Measurements from ENCODE around the gene ARHGAP26.

ARHGAP26 gene

DNA sequence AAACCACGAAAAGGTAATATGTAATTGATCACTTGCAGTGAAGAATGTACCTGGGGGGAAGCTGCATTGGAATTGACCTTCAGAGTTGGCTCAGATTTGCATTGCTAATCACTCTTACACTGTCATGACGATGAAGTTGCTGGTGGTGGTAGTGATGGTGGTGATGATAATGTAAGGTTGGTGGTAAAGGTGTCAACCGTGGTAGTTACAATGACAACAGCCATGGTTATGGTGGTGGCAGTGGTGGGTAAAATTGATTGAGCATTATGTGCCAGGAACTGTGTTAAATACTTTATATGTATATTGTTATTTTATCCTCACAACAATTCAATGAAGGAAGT is 350.9 kb downstream of the ARHGAP26 start:
- no peak overlapping the region for H3K9ac ChIP-seq (ENCODE audit: low read length)
- no peak overlapping the region for H4K8ac ChIP-seq (ENCODE audit: low read length)
- H3K23ac ChIP-seq (ENCODE audit: low read length in 2 of 2), result no peak overlapping the region
- 81% methylated on average over 3 of the region's 3 CpGs for WGBS
- peak overlapping the region in 1 of 2 experiments; percentile 46 for H3K14ac ChIP-seq (ENCODE audit: low read length in 2 of 2)
- no peak overlapping the region for H2AK5ac ChIP-seq (ENCODE audit: low read length, severe bottlenecking)
- no peak overlapping the region for H3K27ac ChIP-seq (ENCODE audit: low read length, poor library complexity, severe bottlenecking)
- H3K4me1 ChIP-seq (ENCODE audit: control insufficient read depth, insufficient read depth, low read depth, low read length), result no peaks in the 10 kb centered on the region
- H3K4ac ChIP-seq (ENCODE audit: low read depth in 1 of 2, low read length in 2 of 2), result no peak overlapping the region
- no peak for DNase-seq
- no peak overlapping the region for H2AFZ ChIP-seq (ENCODE audit: low read depth, low read length)
- H3K9me3 ChIP-seq (ENCODE audit: control insufficient read depth, low read length), result no peaks in the 10 kb centered on the region
- no peak overlapping the region for H3K18ac ChIP-seq (ENCODE audit: low read depth in 1 of 2, low read length in 2 of 2)
- no peaks in the 10 kb centered on the region for H3K27me3 ChIP-seq (ENCODE audit: control insufficient read depth in 1 of 2, insufficient read depth in 1 of 2, low read length in 2 of 2)
- H3K79me1 ChIP-seq (replicated peaks; ENCODE audit: low read length, poor library complexity, severe bottlenecking), result peaks cover 2% of the 10 kb centered on the region
- H3K4me2 ChIP-seq (ENCODE audit: low read length, poor library complexity, severe bottlenecking), result no peak overlapping the region
- H2BK15ac ChIP-seq (ENCODE audit: low read depth, poor library complexity, severe bottlenecking), result no peak overlapping the region
- H3K4me3 ChIP-seq (ENCODE audit: insufficient read depth in 1 of 2, low read depth in 1 of 2, low read length in 2 of 2), result no peak overlapping the region
- H2BK12ac ChIP-seq (ENCODE audit: low read length in 2 of 2), result no peak overlapping the region
- no peak overlapping the region for H2BK120ac ChIP-seq (ENCODE audit: low read depth, low read length)
- peaks cover 0 to 2% of the 10 kb centered on the region in 2 experiments for H3K36me3 ChIP-seq (ENCODE audit: control insufficient read depth in 1 of 2, insufficient read depth in 2 of 2, low read depth in 1 of 2, low read length in 2 of 2)
- no peak overlapping the region for H4K91ac ChIP-seq (ENCODE audit: low read length)
- H2BK5ac ChIP-seq (ENCODE audit: low read depth, low read length, poor library complexity, severe bottlenecking), result no peak overlapping the region

DNA sequence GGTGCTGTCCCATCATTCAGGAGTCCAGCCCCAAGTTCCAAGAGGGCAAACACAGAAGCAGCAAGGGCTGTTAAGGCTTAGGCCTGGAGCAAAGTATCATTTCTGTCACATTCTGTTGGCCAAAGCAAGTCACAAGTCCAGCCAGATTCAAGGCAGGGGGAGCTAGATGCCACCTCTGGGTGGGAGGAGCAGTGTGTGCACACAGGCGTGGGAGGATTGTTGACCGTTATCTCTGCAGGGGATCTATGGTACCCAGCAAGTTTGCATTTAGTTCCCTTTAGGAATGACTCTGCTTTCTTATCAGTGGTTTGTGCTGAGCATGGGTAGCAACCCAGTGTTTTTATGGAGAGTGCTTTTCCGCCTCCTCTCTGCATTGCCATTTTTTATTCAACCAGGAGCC is 354.4 kb downstream of the ARHGAP26 start:
- Histone ChIP-seq H4K91ac (ENCODE audit: low read length) (no peak overlapping the region), H3K27ac (ENCODE audit: low read length, poor library complexity, severe bottlenecking) (no peak overlapping the region), H3K23ac (ENCODE audit: low read length in 2 of 2) (no peak overlapping the region), H3K18ac (ENCODE audit: low read depth in 1 of 2, low read length in 2 of 2) (peak overlapping the region in 1 of 2 experiments; percentile 13), H2BK15ac (ENCODE audit: low read depth, poor library complexity, severe bottlenecking) (no peak overlapping the region), H3K9me3 (ENCODE audit: control insufficient read depth, low read length) (no peaks in the 10 kb centered on the region), H2BK5ac (ENCODE audit: low read depth, low read length, poor library complexity, severe bottlenecking) (no peak overlapping the region), H3K79me1 (replicated peaks; ENCODE audit: low read length, poor library complexity, severe bottlenecking) (peaks cover 2% of the 10 kb centered on the region), H2BK120ac (ENCODE audit: low read depth, low read length) (no peak overlapping the region), H2AK5ac (ENCODE audit: low read length, severe bottlenecking) (no peak overlapping the region), H3K36me3 (ENCODE audit: control insufficient read depth in 1 of 2, insufficient read depth in 2 of 2, low read depth in 1 of 2, low read length in 2 of 2) (peaks cover 0 to 2% of the 10 kb centered on the region in 2 experiments), H3K4me2 (ENCODE audit: low read length, poor library complexity, severe bottlenecking) (no peak overlapping the region), H2AFZ (ENCODE audit: low read depth, low read length) (no peak overlapping the region), H3K14ac (ENCODE audit: low read length in 2 of 2) (no peak overlapping the region), H3K9ac (ENCODE audit: low read length) (no peak overlapping the region), H3K4me1 (ENCODE audit: control insufficient read depth, insufficient read depth, low read depth, low read length) (no peaks in the 10 kb centered on the region), H4K8ac (ENCODE audit: low read length) (no peak overlapping the region), H3K4me3 (ENCODE audit: insufficient read depth in 1 of 2, low read depth in 1 of 2, low read length in 2 of 2) (no peak overlapping the region), H3K4ac (ENCODE audit: low read depth in 1 of 2, low read length in 2 of 2) (no peak overlapping the region), H2BK12ac (ENCODE audit: low read length in 2 of 2) (peak overlapping the region in 1 of 2 experiments; percentile 37), H3K27me3 (ENCODE audit: control insufficient read depth in 1 of 2, insufficient read depth in 1 of 2, low read length in 2 of 2) (no peaks in the 10 kb centered on the region)
- 75% methylated on average over 3 of the region's 3 CpGs for WGBS
- no peak for DNase-seq

- H3K18ac ChIP-seq (ENCODE audit: low read depth in 1 of 2, low read length in 2 of 2), result no peak overlapping the region
- no peak overlapping the region for H3K4me3 ChIP-seq (ENCODE audit: insufficient read depth in 1 of 2, low read depth in 1 of 2, low read length in 2 of 2)
- H3K4me1 ChIP-seq (ENCODE audit: control insufficient read depth, insufficient read depth, low read depth, low read length), result no peaks in the 10 kb centered on the region
- H3K9me3 ChIP-seq (ENCODE audit: control insufficient read depth, low read length), result no peaks in the 10 kb centered on the region
- no peaks in the 10 kb centered on the region for H3K27me3 ChIP-seq (ENCODE audit: control insufficient read depth in 1 of 2, insufficient read depth in 1 of 2, low read length in 2 of 2)
- H2BK5ac ChIP-seq (ENCODE audit: low read depth, low read length, poor library complexity, severe bottlenecking), result no peak overlapping the region
- no peak overlapping the region for H3K9ac ChIP-seq (ENCODE audit: low read length)
- DNase-seq, result peak; percentile 76
- no peak overlapping the region for H2BK15ac ChIP-seq (ENCODE audit: low read depth, poor library complexity, severe bottlenecking)
- no peak overlapping the region for H3K27ac ChIP-seq (ENCODE audit: low read length, poor library complexity, severe bottlenecking)
- no peak overlapping the region for H4K91ac ChIP-seq (ENCODE audit: low read length)
- no peak overlapping the region for H2AK5ac ChIP-seq (ENCODE audit: low read length, severe bottlenecking)
- no peak overlapping the region for H3K23ac ChIP-seq (ENCODE audit: low read length in 2 of 2)
- no peak overlapping the region for H2AFZ ChIP-seq (ENCODE audit: low read depth, low read length)
- no peaks in the 10 kb centered on the region for H3K36me3 ChIP-seq (ENCODE audit: control insufficient read depth in 1 of 2, insufficient read depth in 2 of 2, low read depth in 1 of 2, low read length in 2 of 2)
- no peak overlapping the region for H3K4me2 ChIP-seq (ENCODE audit: low read length, poor library complexity, severe bottlenecking)
- no peak overlapping the region for H3K14ac ChIP-seq (ENCODE audit: low read length in 2 of 2)
- H3K4ac ChIP-seq (ENCODE audit: low read depth in 1 of 2, low read length in 2 of 2), result no peak overlapping the region
- H2BK120ac ChIP-seq (ENCODE audit: low read depth, low read length), result no peak overlapping the region
- peaks cover 2% of the 10 kb centered on the region for H3K79me1 ChIP-seq (replicated peaks; ENCODE audit: low read length, poor library complexity, severe bottlenecking)
- no peak overlapping the region for H4K8ac ChIP-seq (ENCODE audit: low read length)
- no peak overlapping the region for H2BK12ac ChIP-seq (ENCODE audit: low read length in 2 of 2)
- WGBS, result no CpG with 5 or more reads among the region's 3 CpGs
Measured at GRCh38 chr5:143126174-143127019, 356.2 kb downstream of the ARHGAP26 start.

DNA sequence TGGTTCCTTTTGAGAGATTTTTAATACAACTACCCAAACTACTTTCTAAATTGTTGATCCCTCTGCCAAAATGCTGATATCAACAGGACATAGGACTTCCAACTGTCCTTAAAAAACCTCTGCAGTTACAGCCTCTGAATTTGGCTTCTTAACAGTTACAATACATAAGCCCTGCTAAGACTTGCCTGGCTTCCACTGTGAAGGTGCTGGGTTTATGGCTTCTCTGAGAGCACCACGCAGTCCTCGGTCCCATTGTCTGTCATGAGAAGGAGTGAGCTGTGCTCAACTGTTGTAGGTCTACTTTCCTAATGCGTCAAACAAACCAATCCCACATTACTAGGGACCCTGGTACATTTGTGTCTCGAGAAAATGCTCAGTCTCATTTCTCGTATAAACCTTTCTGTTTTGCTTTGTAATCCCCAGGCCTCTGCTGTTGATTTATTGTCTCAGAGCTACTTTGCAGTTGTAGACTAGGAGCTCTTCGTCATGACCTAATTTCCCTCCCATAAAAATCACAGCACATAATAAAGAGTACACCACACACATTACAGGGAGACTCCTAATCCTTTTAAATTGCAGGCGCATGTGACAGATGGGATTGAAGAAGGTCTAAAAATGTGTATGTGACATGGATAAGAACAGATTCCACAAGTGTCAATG is 358.4 kb downstream of the ARHGAP26 start:
- no peaks in the 10 kb centered on the region for H3K9me3 ChIP-seq (ENCODE audit: control insufficient read depth, low read length)
- H2BK12ac ChIP-seq (ENCODE audit: low read length in 2 of 2), result peak overlapping the region in 1 of 2 experiments; percentile 96
- no peak overlapping the region for H2BK5ac ChIP-seq (ENCODE audit: low read depth, low read length, poor library complexity, severe bottlenecking)
- peak overlapping the region; percentile 16 to 45 for H3K18ac ChIP-seq (ENCODE audit: low read depth in 1 of 2, low read length in 2 of 2)
- H2BK15ac ChIP-seq (ENCODE audit: low read depth, poor library complexity, severe bottlenecking), result no peak overlapping the region
- no peak overlapping the region for H3K23ac ChIP-seq (ENCODE audit: low read length in 2 of 2)
- peak; percentile 73 for DNase-seq
- no peak overlapping the region for H3K4me2 ChIP-seq (ENCODE audit: low read length, poor library complexity, severe bottlenecking)
- 33% methylated on average over 6 of the region's 7 CpGs for WGBS
- peak overlapping the region in 1 of 2 experiments; percentile 54 for H3K4ac ChIP-seq (ENCODE audit: low read depth in 1 of 2, low read length in 2 of 2)
- H3K27ac ChIP-seq (ENCODE audit: low read length, poor library complexity, severe bottlenecking), result no peak overlapping the region
- H3K79me1 ChIP-seq (replicated peaks; ENCODE audit: low read length, poor library complexity, severe bottlenecking), result peaks cover 2% of the 10 kb centered on the region
- no peak overlapping the region for H2AFZ ChIP-seq (ENCODE audit: low read depth, low read length)
- H4K91ac ChIP-seq (ENCODE audit: low read length), result no peak overlapping the region
- H3K36me3 ChIP-seq (ENCODE audit: control insufficient read depth in 1 of 2, insufficient read depth in 2 of 2, low read depth in 1 of 2, low read length in 2 of 2), result no peaks in the 10 kb centered on the region
- no peak overlapping the region for H3K9ac ChIP-seq (ENCODE audit: low read length)
- no peak overlapping the region for H3K14ac ChIP-seq (ENCODE audit: low read length in 2 of 2)
- H3K4me1 ChIP-seq (ENCODE audit: control insufficient read depth, insufficient read depth, low read depth, low read length), result no peaks in the 10 kb centered on the region
- H3K4me3 ChIP-seq (ENCODE audit: insufficient read depth in 1 of 2, low read depth in 1 of 2, low read length in 2 of 2), result no peak overlapping the region
- no peak overlapping the region for H2AK5ac ChIP-seq (ENCODE audit: low read length, severe bottlenecking)
- no peaks in the 10 kb centered on the region for H3K27me3 ChIP-seq (ENCODE audit: control insufficient read depth in 1 of 2, insufficient read depth in 1 of 2, low read length in 2 of 2)
- H2BK120ac ChIP-seq (ENCODE audit: low read depth, low read length), result no peak overlapping the region
- no peak overlapping the region for H4K8ac ChIP-seq (ENCODE audit: low read length)
